NT2/D1 (cell line): ENCODE results near the gene GABRA5.
"Not testable (repeated sequence)": the region's sequence is repeated elsewhere in the genome, so short reads cannot be mapped to it uniquely, and the experiment has no call there.

Experiments
- SUZ12 ChIP-seq: IDR thresholded peaks from 2 replicates; pipeline ENCODE4 v1.6.1; 2011; ENCODE audit not compliant: insufficient read length, insufficient read depth; ENCODE audit errors: extremely low read depth
- YY1 ChIP-seq: IDR thresholded peaks from 2 replicates; pipeline ENCODE4 v1.6.1; 2011; ENCODE audit not compliant: insufficient read length, insufficient read depth
- ZNF274 ChIP-seq: IDR thresholded peaks from 2 replicates; pipeline ENCODE4 v1.6.1; 2011; ENCODE audit warnings: mild to moderate bottlenecking, low read depth, low read length

- TF ChIP-seq SUZ12, YY1, ZNF274: not testable (repeated sequence)
These were observed 28.5 kb downstream of the GABRA5 start for GRCh38 chr15:26895346-26895745.
